Bronchial smooth muscle cell (primary cell): ENCODE measurements around the gene OR13C2. TPM values are rescaled to one million over a fixed set of nuclear protein-coding genes. Genes with fewer than 3 reads are reported as not detected.

ENCODE experiments used
- total RNA-seq: library from RNA; depleted of rRNA; stranded (reverse); fragments of >200 nt; gene quantifications from 2 replicates; pipeline ENCODE4 v1.2.1, GENCODE V29; 2014

Gene OR13C2
- total RNA-seq, result not detected in 2 replicates

GRCh38 chr9:104605527-104605926 lies at the start of gene OR13C2:
Gene OR13C2, minus strand, starts transcription at chr9:104605627. Its CDS starts 0 bp downstream, at chr9:104605627.

GRCh38 chr9:104618104-104618503 lies 12.7 kb upstream of the OR13C2 start, which contains the start of gene OR13C9:
Gene OR13C9, minus strand, starts transcription at chr9:104618204. Its CDS starts 0 bp downstream, at chr9:104618204.

GRCh38 chr9:104599313-104599712 lies 6.1 kb downstream of the OR13C2 start, which contains the start of gene OR13C5:
Gene OR13C5, minus strand, starts transcription at chr9:104599413. Its CDS starts 0 bp downstream, at chr9:104599413.

GRCh38 chr9:104568868-104569267 lies 36.6 kb downstream of the OR13C2 start, which contains the start of gene OR13C8:
Gene OR13C8, plus strand, starts transcription at chr9:104569168. Its CDS starts 0 bp downstream, at chr9:104569168.

Other genes starting within 250 kb of the OR13C2 start
- not detected in 2 replicates for gene OR13F1, start 101.4 kb downstream of the OR13C2 start, total RNA-seq
- not detected in 2 replicates for gene OR13C4, start 78.4 kb downstream of the OR13C2 start, total RNA-seq
- not detected in 2 replicates for gene OR13C3, start 68.8 kb downstream of the OR13C2 start, total RNA-seq
- gene OR13C8, start 36.5 kb downstream of the OR13C2 start, total RNA-seq, result not detected in 2 replicates
- gene OR13C5, start 6.2 kb downstream of the OR13C2 start, total RNA-seq, result not detected in 2 replicates
- gene OR13C9, start 12.6 kb upstream of the OR13C2 start, total RNA-seq, result not detected in 2 replicates
- not detected in 2 replicates for gene OR13D1, start 88.9 kb upstream of the OR13C2 start, total RNA-seq
- gene NIPSNAP3A, start 142.1 kb upstream of the OR13C2 start, total RNA-seq, result 12.4 and 26.0 TPM in 2 replicates
- gene NIPSNAP3B, start 158.5 kb upstream of the OR13C2 start, total RNA-seq, result 0.79 and 0.94 TPM in 2 replicates